ENCODE data around the gene PFDN6. TPM values are rescaled to one million over a fixed set of nuclear protein-coding genes. Genes with fewer than 3 reads are reported as not detected.

PFDN6 gene
- total RNA-seq, 1 experiment from 2014 or later = 85.8 TPM

- H3K14ac ChIP-seq (ENCODE audit: insufficient read depth, low read length) = no peak overlapping the region
- no peaks in the 10 kb centered on the region for H4K20me1 ChIP-seq (ENCODE audit: control insufficient read depth, insufficient read depth, insufficient read length)
- Mint-ChIP-seq H3K4me1 (peaks cover 47 to 52% of the 10 kb centered on the region in 2 experiments), H3K27ac (peak overlapping the region in 1 of 3 experiments; percentile 68; a peak in 2 of 7 replicates), H3K36me3 (ENCODE audit: insufficient read depth in 1 of 3, low read depth in 3 of 3) (peaks cover 14 to 34% (median 26%) of the 10 kb centered on the region in 3 experiments; a peak in 6 of 7 replicates), H3K4me3 (peak overlapping the region; percentile 83 to 97), H3K9me3 (no peaks in the 10 kb centered on the region), H3K27me3 (ENCODE audit: low read depth) (no peaks in the 10 kb centered on the region; the same call in 1 of the 2 replicates)
- no peak overlapping the region for H2AFZ ChIP-seq (ENCODE audit: low read length)
- H2BK5ac ChIP-seq (ENCODE audit: insufficient read length, low read length) = no peak overlapping the region
- H3K79me2 ChIP-seq (ENCODE audit: insufficient read depth, low read length) = no peaks in the 10 kb centered on the region; the same call in 1 of the 2 replicates
- no peak overlapping the region for H3T11ph ChIP-seq (ENCODE audit: low read length)
- H3K4me2 ChIP-seq (ENCODE audit: insufficient read depth, insufficient read length, low read length) = peak overlapping the region; percentile 92
- H2AK5ac ChIP-seq (ENCODE audit: insufficient read length, low read length) = no peak overlapping the region
- WGBS (ENCODE audit: extremely low coverage, insufficient read length, low lambda C conversion rate) = no CpG with 5 or more reads among the region's 47 CpGs
- H3K4ac ChIP-seq (ENCODE audit: low read depth, low read length) = no peak overlapping the region
- no peaks in the 10 kb centered on the region for H3K9me3 ChIP-seq (ENCODE audit: control insufficient read depth, low read depth, low read length)
- H3K27ac ChIP-seq (ENCODE audit: insufficient read length, low read depth, low read length) = no peak overlapping the region
- peaks cover 31% of the 10 kb centered on the region for H3K23me2 ChIP-seq (ENCODE audit: insufficient read length, low read depth, low read length, poor library complexity, severe bottlenecking)
- no peak overlapping the region for H2BK15ac ChIP-seq (ENCODE audit: low read depth, low read length)
- no peak overlapping the region for H2BK12ac ChIP-seq (ENCODE audit: insufficient read length, low read depth, low read length)
- peak overlapping the region; percentile 9 for H3K18ac ChIP-seq (ENCODE audit: insufficient read length, low read depth, low read length)
- no peak for TF ChIP-seq CTCF (conservative IDR thresholded peaks at IDR 0.05)
- DNase-seq = peak; percentile 79
- H4K5ac ChIP-seq (ENCODE audit: insufficient read length, low read depth, low read length) = no peak overlapping the region
- no peaks in the 10 kb centered on the region for H3K4me1 ChIP-seq (ENCODE audit: insufficient read depth, low read length)
- H3K79me1 ChIP-seq (ENCODE audit: insufficient read depth, low read depth, low read length, poor library complexity, severe bottlenecking) = peaks cover under 1% of the 10 kb centered on the region
- H4K8ac ChIP-seq (replicated peaks; ENCODE audit: insufficient read length, low read depth, low read length) = no peak overlapping the region
- no peaks in the 10 kb centered on the region for H3K27me3 ChIP-seq (ENCODE audit: insufficient read depth, low read length)
- no peak overlapping the region for H4K91ac ChIP-seq (ENCODE audit: insufficient read length, low read depth, low read length)
- H2BK120ac ChIP-seq (ENCODE audit: low read depth, low read length, poor library complexity, severe bottlenecking) = no peak overlapping the region
- no peak overlapping the region for H3K56ac ChIP-seq (ENCODE audit: insufficient read length, low read depth, low read length)
- H2BK20ac ChIP-seq (ENCODE audit: low read depth, low read length, poor library complexity, severe bottlenecking) = no peak overlapping the region
- H3K23ac ChIP-seq (ENCODE audit: insufficient read length, low read depth, low read length) = no peak overlapping the region
- H3K9ac ChIP-seq (ENCODE audit: extremely low read depth, insufficient read length, low read length) = no peak overlapping the region
These were observed 25.8 kb downstream of the PFDN6 start for GRCh38 chr6:33314943-33315792.

Data from H9 (cell line).